ENCODE data around the gene GRM2.

The GRM2 gene

GRCh38 chr3:51673181-51673801, 33.6 kb upstream of the GRM2 start:
- TF ChIP-seq, protein P1, sequence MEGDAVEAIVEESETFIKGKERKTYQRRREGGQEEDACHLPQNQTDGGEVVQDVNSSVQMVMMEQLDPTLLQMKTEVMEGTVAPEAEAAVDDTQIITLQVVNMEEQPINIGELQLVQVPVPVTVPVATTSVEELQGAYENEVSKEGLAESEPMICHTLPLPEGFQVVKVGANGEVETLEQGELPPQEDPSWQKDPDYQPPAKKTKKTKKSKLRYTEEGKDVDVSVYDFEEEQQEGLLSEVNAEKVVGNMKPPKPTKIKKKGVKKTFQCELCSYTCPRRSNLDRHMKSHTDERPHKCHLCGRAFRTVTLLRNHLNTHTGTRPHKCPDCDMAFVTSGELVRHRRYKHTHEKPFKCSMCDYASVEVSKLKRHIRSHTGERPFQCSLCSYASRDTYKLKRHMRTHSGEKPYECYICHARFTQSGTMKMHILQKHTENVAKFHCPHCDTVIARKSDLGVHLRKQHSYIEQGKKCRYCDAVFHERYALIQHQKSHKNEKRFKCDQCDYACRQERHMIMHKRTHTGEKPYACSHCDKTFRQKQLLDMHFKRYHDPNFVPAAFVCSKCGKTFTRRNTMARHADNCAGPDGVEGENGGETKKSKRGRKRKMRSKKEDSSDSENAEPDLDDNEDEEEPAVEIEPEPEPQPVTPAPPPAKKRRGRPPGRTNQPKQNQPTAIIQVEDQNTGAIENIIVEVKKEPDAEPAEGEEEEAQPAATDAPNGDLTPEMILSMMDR (IDR thresholded peaks at IDR 0.05): no peak
- intact Hi-C loops (cut with DNase I; ENCODE audit: low total_unique reads): loop anchor here (10.0 kb wide), 1 partner anchor 278 kb away; the partner anchor contains the start of gene RBM15B
- DNase-seq: peak in 1 of 2 donors; percentile 46
- Histone ChIP-seq H3K27ac (no peak overlapping the region), H3K4me3 (no peak overlapping the region), H3K4me1 (peaks cover 0 to 55% (median 21%) of the 10 kb centered on the region in 4 donors), H3K27me3 (no peaks in the 10 kb centered on the region), H3K9me3 (no peaks in the 10 kb centered on the region), H3K36me3 (peaks cover 0 to 41% (median 7%) of the 10 kb centered on the region in 3 donors)

- peaks cover 0 to 52% (median 21%) of the 10 kb centered on the region in 4 donors for H3K4me1 ChIP-seq
- H3K4me3 ChIP-seq: no peak overlapping the region
- intact Hi-C loops (cut with DNase I; ENCODE audit: low total_unique reads): loop anchor here (10.0 kb wide), 1 partner anchor 279 kb away; the partner anchor contains the start of gene RBM15B
Measured at GRCh38 chr3:51673802-51674654, 32.8 kb upstream of the GRM2 start.

DNA sequence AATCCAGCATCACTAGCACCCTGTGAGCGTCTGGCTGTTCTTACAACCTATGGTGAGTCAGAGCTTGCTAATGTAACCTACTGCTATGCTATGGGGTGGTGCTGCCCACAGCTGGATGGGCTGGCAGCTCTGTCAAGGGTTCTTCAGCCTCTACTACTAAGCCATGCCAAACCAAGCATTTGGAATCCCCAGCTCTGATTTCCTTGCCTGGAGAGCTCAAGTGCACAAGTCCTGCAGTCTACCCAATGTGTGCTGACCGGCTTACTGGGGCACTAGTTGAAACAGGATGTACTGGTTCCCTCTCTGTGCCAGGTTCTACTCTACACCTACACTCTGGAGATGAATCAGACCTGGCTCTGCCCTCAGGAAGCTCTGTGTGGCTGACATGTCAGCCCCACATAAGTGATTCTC, 31.7 kb upstream of the GRM2 start:
- Histone ChIP-seq H3K36me3 (peaks cover 0 to 60% (median 14%) of the 10 kb centered on the region in 3 donors), H3K4me1 (peaks cover 0 to 43% (median 20%) of the 10 kb centered on the region in 4 donors)
- intact Hi-C loops (cut with DNase I; ENCODE audit: low total_unique reads): loop anchor here (10.0 kb wide), 1 partner anchor 280 kb away; the partner anchor contains the start of gene RBM15B

More at GRCh38 chr3:51673802-51674654, 32.8 kb upstream of the GRM2 start:
- H3K36me3 ChIP-seq: peaks cover 0 to 49% (median 7%) of the 10 kb centered on the region in 3 donors
- H3K27ac ChIP-seq: no peak overlapping the region
- no peaks in the 10 kb centered on the region for H3K9me3 ChIP-seq
- TF ChIP-seq, protein P1 (IDR thresholded peaks at IDR 0.05): no peak
- no peaks in the 10 kb centered on the region for H3K27me3 ChIP-seq
- peak in 1 of 2 donors; percentile 51 for DNase-seq

DNA sequence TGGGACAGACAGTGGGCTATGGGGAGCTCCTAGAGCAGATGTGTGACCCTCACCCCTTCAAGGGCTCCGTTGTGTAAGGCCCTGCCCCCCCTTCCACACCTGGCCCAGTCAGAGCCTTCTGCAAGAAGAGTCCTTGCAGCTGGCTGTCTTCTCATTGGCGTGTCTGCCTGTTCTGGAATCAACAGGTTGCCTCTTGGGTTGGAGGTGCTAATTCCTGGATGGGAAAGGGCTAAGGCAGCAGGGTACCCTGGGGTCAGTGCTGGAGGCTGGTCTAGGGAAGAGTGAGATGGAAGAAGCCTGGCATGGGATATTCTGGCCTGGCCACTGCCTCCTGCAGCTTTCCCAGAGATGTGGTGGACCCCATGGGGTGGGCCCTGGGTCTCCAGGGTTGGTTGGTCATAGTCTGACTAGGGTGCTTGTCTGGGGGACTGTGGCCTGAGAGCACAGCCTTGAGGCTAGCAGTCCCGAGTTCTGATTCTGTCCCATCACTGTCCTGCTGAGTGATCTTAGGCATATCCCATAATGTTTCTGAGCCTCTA, 30.7 kb upstream of the GRM2 start:
- intact Hi-C loops (cut with DNase I; ENCODE audit: low total_unique reads): loop anchor here (10.0 kb wide), 1 partner anchor 281 kb away; the partner anchor contains the start of gene RBM15B
- peaks cover 0 to 68% (median 14%) of the 10 kb centered on the region in 3 donors for H3K36me3 ChIP-seq
- H3K9me3 ChIP-seq: no peaks in the 10 kb centered on the region
- H3K4me1 ChIP-seq: peaks cover 0 to 46% (median 16%) of the 10 kb centered on the region in 4 donors
- H3K27ac ChIP-seq: no peak overlapping the region
- DNase-seq: no peak
- H3K4me3 ChIP-seq: no peak overlapping the region
- no peaks in the 10 kb centered on the region for H3K27me3 ChIP-seq
- TF ChIP-seq, protein P1 (IDR thresholded peaks at IDR 0.05): no peak

More for the DNA sequence above, 31.7 kb upstream of the GRM2 start:
- H3K9me3 ChIP-seq: no peaks in the 10 kb centered on the region
- TF ChIP-seq, protein P1 (IDR thresholded peaks at IDR 0.05): no peak
- no peaks in the 10 kb centered on the region for H3K27me3 ChIP-seq
- H3K4me3 ChIP-seq: no peak overlapping the region
- DNase-seq: peak in 1 of 2 donors; percentile 21
- H3K27ac ChIP-seq: no peak overlapping the region

DNA sequence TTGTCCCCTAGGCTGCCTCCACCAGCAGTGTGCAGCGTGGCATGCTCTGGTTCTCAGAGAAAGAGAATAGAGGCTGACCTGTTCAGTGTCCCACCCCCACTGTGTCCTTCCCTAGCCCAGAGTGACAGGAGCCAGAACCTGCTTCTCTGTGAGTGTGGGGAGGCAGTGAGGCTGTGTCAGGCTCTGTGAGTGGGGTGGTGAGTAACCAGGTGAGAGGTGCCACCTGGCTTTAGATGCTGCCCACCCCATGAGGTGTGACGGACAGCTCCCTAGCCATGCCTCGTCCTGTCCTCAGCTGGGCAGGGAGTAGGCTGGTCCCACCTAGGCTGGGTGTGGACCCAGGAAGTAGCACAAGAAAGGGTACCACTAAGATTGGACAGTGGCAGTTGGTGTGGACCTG, 29.5 kb upstream of the GRM2 start:
- Histone ChIP-seq H3K27ac (no peak overlapping the region), H3K27me3 (no peaks in the 10 kb centered on the region), H3K9me3 (no peaks in the 10 kb centered on the region), H3K4me3 (no peak overlapping the region), H3K36me3 (peaks cover 0 to 68% (median 14%) of the 10 kb centered on the region in 3 donors), H3K4me1 (peaks cover 0 to 45% (median 11%) of the 10 kb centered on the region in 4 donors)
- no peak for DNase-seq
- TF ChIP-seq, protein P1 (IDR thresholded peaks at IDR 0.05): no peak
- intact Hi-C loops (cut with DNase I; ENCODE audit: low total_unique reads): loop anchor here (10.0 kb wide), 1 partner anchor 283 kb away; the partner anchor contains the start of gene RBM15B
